Neural cell (in vitro differentiated cells): ENCODE data around the gene ITPRIP. TPM values are rescaled to one million over a fixed set of nuclear protein-coding genes. Genes with fewer than 3 reads are reported as not detected.

ENCODE experiments used
- H2AFZ ChIP-seq: fragments of 200-600, 300-800 bp; sonication (generic), shearing (Covaris generic); 2 replicates; pipeline ENCODE4 v1.6.0; 2014; ENCODE audit warnings: low read depth, mild to moderate bottlenecking, antibody characterized with exemption, low read length, moderate library complexity
- H3F3A ChIP-seq: fragments of 200-600 bp; shearing (Covaris generic); 2 replicates; pipeline ENCODE4 v1.6.1; 2016; ENCODE audit warnings: mild to moderate bottlenecking, moderate library complexity, mixed read lengths, antibody characterized with exemption, low read length; ENCODE audit not compliant: insufficient read depth, poor library complexity, severe bottlenecking
- H3K27ac ChIP-seq: fragments of 200-600, 300-800 bp; sonication (generic), shearing (Covaris generic); 2 replicates; pipeline ENCODE4 v1.5.1; 2014; ENCODE audit warnings: mild to moderate bottlenecking, low read length, moderate library complexity
- H3K27me3 ChIP-seq: fragments of 300-800, 200-600 bp; sonication (generic), shearing (Covaris generic); 2 replicates; pipeline ENCODE4 v1.6.0; 2014; ENCODE audit warnings: mild to moderate bottlenecking, low read depth, low read length, moderate library complexity; ENCODE audit not compliant: insufficient read depth
- H3K36me3 ChIP-seq: fragments of 300-800, 200-600 bp; sonication (generic), shearing (Covaris generic); 2 replicates; pipeline ENCODE4 v1.5.1; 2014; ENCODE audit warnings: mild to moderate bottlenecking, antibody characterized with exemption, low read length, moderate library complexity; ENCODE audit not compliant: insufficient read depth
- H3K4me2 ChIP-seq: fragments of 300-800, 200-600 bp; sonication (generic), shearing (Covaris generic); 2 replicates; pipeline ENCODE4 v1.6.0; 2014; ENCODE audit warnings: mild to moderate bottlenecking, low read length
- H3K4me3 ChIP-seq: fragments of 300-800, 200-600 bp; sonication (generic), shearing (Covaris generic); 2 replicates; pipeline ENCODE4 v1.5.1; 2014; ENCODE audit warnings: mild to moderate bottlenecking, low read length, moderate library complexity
- H3K79me2 ChIP-seq: fragments of 200-600 bp; shearing (Covaris generic); replicated peaks from 2 replicates; pipeline ENCODE4 v1.6.0; 2014; ENCODE audit warnings: mild to moderate bottlenecking, low read length, moderate library complexity; ENCODE audit not compliant: insufficient read depth
- H3K9ac ChIP-seq: fragments of 300-800, 200-600 bp; sonication (generic), shearing (Covaris generic); 2 replicates; pipeline ENCODE4 v1.6.1; 2016; ENCODE audit warnings: mild to moderate bottlenecking, low read length, mixed read lengths
- H3K9me2 ChIP-seq: fragments of 200-600 bp; shearing (Covaris generic); 2 replicates; pipeline ENCODE4 v1.6.1; 2016; ENCODE audit warnings: mild to moderate bottlenecking, low read length, mixed read lengths; ENCODE audit not compliant: insufficient read depth
- H3K9me3 ChIP-seq: fragments of 200-600, 300-800 bp; sonication (generic), shearing (Covaris generic); 2 replicates; pipeline ENCODE4 v1.6.1; 2016; ENCODE audit warnings: mild to moderate bottlenecking, mixed run types, low read length, moderate library complexity, mixed read lengths
- H4K20me1 ChIP-seq: fragments of 200-600 bp; shearing (Covaris generic); 2 replicates; pipeline ENCODE4 v1.6.1; 2016; ENCODE audit warnings: mild to moderate bottlenecking, mixed run types; ENCODE audit not compliant: insufficient read depth
- CTCF ChIP-seq: fragments of 450-650 bp; IDR thresholded peaks from 2 replicates; pipeline ENCODE4 v1.5.1; 2014; ENCODE audit warnings: antibody characterized with exemption, mild to moderate bottlenecking, moderate library complexity; ENCODE audit not compliant: poor library complexity, severe bottlenecking
- EP300 ChIP-seq: fragments of 450-650 bp; conservative IDR thresholded peaks from 2 replicates; pipeline ENCODE4 v1.6.1; 2014; ENCODE audit warnings: antibody characterized with exemption, mild to moderate bottlenecking, moderate library complexity; ENCODE audit not compliant: poor library complexity, severe bottlenecking
- EZH2 ChIP-seq: fragments of 200-600, 300-800 bp; shearing (Covaris generic), sonication (generic); IDR thresholded peaks from 2 replicates; pipeline ENCODE4 v1.6.1; 2014; ENCODE audit warnings: antibody characterized with exemption, low read length, borderline replicate concordance, mild to moderate bottlenecking; ENCODE audit not compliant: insufficient read depth, poor library complexity, severe bottlenecking
- MXI1 ChIP-seq: fragments of 450-650 bp; conservative IDR thresholded peaks from 2 replicates; pipeline ENCODE4 v1.6.1; 2014; ENCODE audit warnings: antibody characterized with exemption, mild to moderate bottlenecking; ENCODE audit not compliant: poor library complexity, severe bottlenecking
- POLR2AphosphoS5 ChIP-seq: IDR thresholded peaks from 2 replicates; pipeline ENCODE4 v1.6.1; 2012
- RAD21 ChIP-seq: fragments of 450-650 bp; conservative IDR thresholded peaks from 2 replicates; pipeline ENCODE4 v1.6.1; 2014; ENCODE audit warnings: antibody characterized with exemption, mild to moderate bottlenecking, moderate library complexity
- REST ChIP-seq: IDR thresholded peaks from 2 replicates; pipeline ENCODE4 v1.6.1; 2012; ENCODE audit warnings: borderline replicate concordance
- SMC3 ChIP-seq: fragments of 450-650 bp; conservative IDR thresholded peaks from 2 replicates; pipeline ENCODE4 v1.6.1; 2014; ENCODE audit warnings: antibody characterized with exemption, mild to moderate bottlenecking, moderate library complexity; ENCODE audit not compliant: poor library complexity
- TAF1 ChIP-seq: IDR thresholded peaks from 2 replicates; pipeline ENCODE4 v1.6.1; 2012; ENCODE audit warnings: low read depth
- polyA plus RNA-seq: library from polyadenylated mRNA; depleted of rRNA; stranded (reverse); fragments of >200 nt; gene quantifications from 2 replicates; pipeline ENCODE4 v1.2.3, GENCODE V29; 2014

Gene ITPRIP
- polyA plus RNA-seq, 1 donor from 2014 or later, result 1.5 TPM

- peak overlapping the region; percentile 75 for H3K9ac ChIP-seq
These were observed 70.4 kb downstream of the ITPRIP start for GRCh38 chr10:104267721-104268404.

GRCh38 chr10:104264783-104265182, 73.5 kb downstream of the ITPRIP start:
- Histone ChIP-seq H3K9ac (no peak overlapping the region), H3K4me3 (no peak overlapping the region), H3K9me2 (no peaks in the 10 kb centered on the region), H3K36me3 (no peaks in the 10 kb centered on the region), H3K9me3 (no peaks in the 10 kb centered on the region), H3K27ac (no peak overlapping the region), H4K20me1 (no peaks in the 10 kb centered on the region), H3K79me2 (peaks cover 18% of the 10 kb centered on the region), H3F3A (no peaks in the 10 kb centered on the region), H2AFZ (no peak overlapping the region), H3K27me3 (no peaks in the 10 kb centered on the region), H3K4me2 (no peak overlapping the region)
- TF ChIP-seq TAF1, result no peak
- TF ChIP-seq CTCF, result no peak
- TF ChIP-seq EZH2, result no peak
- TF ChIP-seq RAD21, result no peak
- no peak for TF ChIP-seq MXI1
- no peak for TF ChIP-seq POLR2AphosphoS5
- TF ChIP-seq REST, result no peak
- no peak for TF ChIP-seq EP300

More at GRCh38 chr10:104267721-104268404, 70.4 kb downstream of the ITPRIP start:
- H3K27me3 ChIP-seq, result no peaks in the 10 kb centered on the region
- no peaks in the 10 kb centered on the region for H3K36me3 ChIP-seq
- no peaks in the 10 kb centered on the region for H3K9me3 ChIP-seq
- peaks cover 18% of the 10 kb centered on the region for H3K79me2 ChIP-seq
- H3K9me2 ChIP-seq, result no peaks in the 10 kb centered on the region
- no peaks in the 10 kb centered on the region for H4K20me1 ChIP-seq
- H2AFZ ChIP-seq, result peak overlapping the region; percentile 99
- no peak for TF ChIP-seq SMC3
- TF ChIP-seq EZH2, result no peak
- TF ChIP-seq MXI1, result no peak
- no peak for TF ChIP-seq TAF1
- peak overlapping the region; percentile 92 for H3K4me2 ChIP-seq
- no peaks in the 10 kb centered on the region for H3F3A ChIP-seq
- peak overlapping the region; percentile 69 for H3K4me3 ChIP-seq
- H3K27ac ChIP-seq, result peak overlapping the region; percentile 77
